Fibroblast of lung (primary cell): ENCODE measurements around the gene CYP4F3. TPM values are rescaled to one million over a fixed set of nuclear protein-coding genes. Genes with fewer than 3 reads are reported as not detected.

Source experiments
- DNase-seq, 2 donors: peaks; one replicate each; pipeline versions ENCODE4 v3.0.0 to v3.0.0-alpha.2; 2010; ENCODE audit warnings: low read depth in 2 of 2
- H2AFZ ChIP-seq: 2 replicates; pipeline ENCODE4 v1.5.1; 2012; ENCODE audit warnings: low read length, control low read depth, inconsistent platforms
- H3K27ac ChIP-seq: 2 replicates; pipeline ENCODE4 v1.5.1; 2011; ENCODE audit warnings: low read length, control low read depth; ENCODE audit not compliant: insufficient read depth
- H3K27me3 ChIP-seq: 2 replicates; pipeline ENCODE4 v1.5.1; 2011; ENCODE audit warnings: mild to moderate bottlenecking, low read length; ENCODE audit not compliant: control insufficient read depth, insufficient read depth
- H3K36me3 ChIP-seq: 2 replicates; pipeline ENCODE4 v1.5.1; 2011; ENCODE audit warnings: low read length; ENCODE audit not compliant: control insufficient read depth, insufficient read depth
- H3K4me1 ChIP-seq: 2 replicates; pipeline ENCODE4 v1.5.1; 2011; ENCODE audit warnings: low read length; ENCODE audit not compliant: control insufficient read depth, insufficient read depth; ENCODE audit errors: extremely low read depth
- H3K4me2 ChIP-seq: 2 replicates; pipeline ENCODE4 v1.5.1; 2011; ENCODE audit warnings: low read length, control low read depth; ENCODE audit not compliant: insufficient read depth; ENCODE audit errors: extremely low read depth
- H3K4me3 ChIP-seq, 4 experiments: fragments of 200-600 bp in 1 of 4; sonication (generic) in 1 of 4; replicated peaks in 1 of 4; 2 replicates each; pipeline ENCODE4 v1.5.1; 2011 to 2016; ENCODE audit warnings: low read length in 4 of 4, low read depth in 3 of 4, mild to moderate bottlenecking in 3 of 4, control low read depth in 2 of 4, inconsistent platforms in 1 of 4, mixed read lengths in 1 of 4; ENCODE audit not compliant: insufficient read depth in 1 of 4; ENCODE audit errors: control extremely low read depth in 1 of 4
- H3K79me2 ChIP-seq: 2 replicates; pipeline ENCODE4 v1.5.1; 2012; ENCODE audit warnings: mild to moderate bottlenecking, low read length, inconsistent platforms; ENCODE audit not compliant: control insufficient read depth, insufficient read depth
- H3K9ac ChIP-seq: 2 replicates; pipeline ENCODE4 v1.5.1; 2011; ENCODE audit warnings: mild to moderate bottlenecking, low read length, control low read depth; ENCODE audit not compliant: insufficient read depth
- H3K9me3 ChIP-seq: 2 replicates; pipeline ENCODE4 v1.5.1; 2012; ENCODE audit warnings: low read depth, low read length; ENCODE audit not compliant: control insufficient read depth, insufficient read depth
- H4K20me1 ChIP-seq: 2 replicates; pipeline ENCODE4 v1.5.1; 2011; ENCODE audit warnings: low read length; ENCODE audit not compliant: control insufficient read depth, insufficient read depth; ENCODE audit errors: extremely low read depth
- EZH2 ChIP-seq: IDR thresholded peaks from 2 replicates; pipeline ENCODE4 v1.5.1; 2012; ENCODE audit warnings: low read length, control low read depth, mild to moderate bottlenecking; ENCODE audit errors: missing control alignments
- polyA plus RNA-seq, 2 donors: library from polyadenylated mRNA; depleted of rRNA in 1 of 2; stranded (reverse) in 1 of 2; unstranded in 1 of 2; fragments of >200 nt; gene quantifications; 2 replicates each; pipeline ENCODE4 v1.2.1, GENCODE V29; 2011 to 2012; ENCODE audit warnings: missing spikeins in 1 of 2
- total RNA-seq: library from RNA; depleted of rRNA; stranded (reverse); fragments of >200 nt; gene quantifications from 2 replicates; pipeline ENCODE4 v1.2.1, GENCODE V29; 2014
- TF ChIP-seq, protein P1 (sequence below), 2 donors: IDR thresholded peaks in 1 of 2; conservative IDR thresholded peaks in 1 of 2; 1 replicate in 1 of 2; 2 replicates in 1 of 2; pipeline ENCODE4 v1.5.1; 2011 to 2012; ENCODE audit warnings: low read length in 2 of 2, control low read depth in 1 of 2, inconsistent platforms in 1 of 2, low read depth in 1 of 2, mild to moderate bottlenecking in 1 of 2

The CYP4F3 gene
- total and polyA plus RNA-seq, 2 donors (not counting 1 experiment from before 2014, with no cell fraction given) = not detected

DNA sequence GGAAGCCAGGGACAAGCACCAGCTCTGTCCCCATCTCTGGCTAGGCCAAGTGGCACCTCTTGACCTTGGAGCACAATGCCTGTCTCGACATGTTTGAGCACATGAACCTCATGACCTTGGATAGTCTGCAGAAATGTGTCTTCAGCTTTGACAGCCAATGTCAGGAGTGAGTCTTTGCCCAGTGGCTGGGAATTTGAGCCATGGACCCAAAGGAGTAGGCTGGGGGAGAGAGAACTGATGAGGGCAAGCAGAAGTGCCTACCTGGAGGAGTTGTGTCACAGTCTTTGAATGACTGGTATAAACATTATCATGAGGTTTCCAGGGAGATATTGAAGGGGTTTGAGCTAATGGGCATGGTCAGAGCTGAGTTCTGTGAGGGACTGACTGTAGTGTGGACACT, 25.5 kb downstream of the CYP4F3 start:
- H3K4me3 ChIP-seq = no peak overlapping the region
- H3K36me3 ChIP-seq = no peaks in the 10 kb centered on the region
- H3K4me1 ChIP-seq = no peaks in the 10 kb centered on the region
- TF ChIP-seq, protein P1, sequence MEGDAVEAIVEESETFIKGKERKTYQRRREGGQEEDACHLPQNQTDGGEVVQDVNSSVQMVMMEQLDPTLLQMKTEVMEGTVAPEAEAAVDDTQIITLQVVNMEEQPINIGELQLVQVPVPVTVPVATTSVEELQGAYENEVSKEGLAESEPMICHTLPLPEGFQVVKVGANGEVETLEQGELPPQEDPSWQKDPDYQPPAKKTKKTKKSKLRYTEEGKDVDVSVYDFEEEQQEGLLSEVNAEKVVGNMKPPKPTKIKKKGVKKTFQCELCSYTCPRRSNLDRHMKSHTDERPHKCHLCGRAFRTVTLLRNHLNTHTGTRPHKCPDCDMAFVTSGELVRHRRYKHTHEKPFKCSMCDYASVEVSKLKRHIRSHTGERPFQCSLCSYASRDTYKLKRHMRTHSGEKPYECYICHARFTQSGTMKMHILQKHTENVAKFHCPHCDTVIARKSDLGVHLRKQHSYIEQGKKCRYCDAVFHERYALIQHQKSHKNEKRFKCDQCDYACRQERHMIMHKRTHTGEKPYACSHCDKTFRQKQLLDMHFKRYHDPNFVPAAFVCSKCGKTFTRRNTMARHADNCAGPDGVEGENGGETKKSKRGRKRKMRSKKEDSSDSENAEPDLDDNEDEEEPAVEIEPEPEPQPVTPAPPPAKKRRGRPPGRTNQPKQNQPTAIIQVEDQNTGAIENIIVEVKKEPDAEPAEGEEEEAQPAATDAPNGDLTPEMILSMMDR (conservative IDR thresholded peaks at IDR 0.05 in 1 of 2, IDR thresholded peaks at IDR 0.05 in 1 of 2; ENCODE audit: low read depth in 1 of 2, low read length in 2 of 2) = no peak
- no peak for TF ChIP-seq EZH2
- no peak overlapping the region for H3K9ac ChIP-seq
- H3K79me2 ChIP-seq = no peaks in the 10 kb centered on the region
- DNase-seq = no peak
- H2AFZ ChIP-seq = no peak overlapping the region
- H3K4me2 ChIP-seq = no peak overlapping the region
- no peak overlapping the region for H3K27ac ChIP-seq
- no peaks in the 10 kb centered on the region for H3K9me3 ChIP-seq
- no peaks in the 10 kb centered on the region for H4K20me1 ChIP-seq
- H3K27me3 ChIP-seq = no peaks in the 10 kb centered on the region

DNA sequence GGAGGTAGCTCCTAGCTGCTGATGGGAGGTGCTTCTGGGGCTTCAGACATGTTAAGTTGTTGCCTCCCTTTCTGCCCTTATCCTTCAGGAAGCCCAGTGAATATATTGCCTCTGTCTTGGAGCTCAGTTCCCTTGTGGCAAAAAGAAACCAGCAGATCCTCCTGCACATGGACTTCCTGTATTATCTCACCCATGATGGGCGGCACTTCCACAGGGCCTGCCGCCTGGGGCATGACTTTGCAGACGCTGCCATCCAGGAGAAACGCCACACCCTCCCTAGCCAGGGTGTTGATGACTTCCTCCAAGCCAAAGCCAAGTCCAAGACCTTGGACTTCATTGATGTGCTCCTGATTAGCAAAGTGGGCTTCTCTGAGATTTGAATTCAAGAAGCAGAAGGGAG, 26.2 kb downstream of the CYP4F3 start:
- Histone ChIP-seq H3K9ac (no peak overlapping the region), H3K27me3 (no peaks in the 10 kb centered on the region), H3K27ac (no peak overlapping the region), H3K79me2 (no peaks in the 10 kb centered on the region), H3K4me3 (no peak overlapping the region), H3K9me3 (no peaks in the 10 kb centered on the region), H3K4me1 (no peaks in the 10 kb centered on the region), H2AFZ (no peak overlapping the region), H4K20me1 (no peaks in the 10 kb centered on the region), H3K4me2 (no peak overlapping the region), H3K36me3 (no peaks in the 10 kb centered on the region)
- DNase-seq = no peak
- TF ChIP-seq EZH2 = no peak

DNA sequence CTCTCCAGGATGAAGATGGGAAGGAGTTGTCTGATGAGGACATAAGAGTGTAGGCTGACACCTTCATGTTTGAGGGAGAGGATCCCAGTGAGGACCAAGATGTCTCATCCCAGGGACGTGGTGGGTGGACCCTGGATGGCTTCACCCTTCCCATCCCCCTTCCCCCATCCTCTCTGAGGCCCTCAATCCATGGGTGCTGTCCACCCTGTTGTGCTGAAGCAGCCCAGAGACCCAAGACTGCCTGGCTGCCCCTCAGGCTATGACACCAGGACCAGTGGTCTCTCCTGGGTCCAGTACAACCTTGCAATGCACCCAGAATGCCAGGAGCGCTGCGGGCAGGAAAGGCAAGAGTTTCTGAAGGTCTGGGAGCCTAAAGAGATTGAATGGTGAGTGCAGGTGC, 28.7 kb downstream of the CYP4F3 start:
- no peaks in the 10 kb centered on the region for H3K9me3 ChIP-seq
- H3K4me3 ChIP-seq = no peak overlapping the region
- TF ChIP-seq EZH2 = no peak
- TF ChIP-seq, protein P1 (conservative IDR thresholded peaks at IDR 0.05 in 1 of 2, IDR thresholded peaks at IDR 0.05 in 1 of 2; ENCODE audit: low read depth in 1 of 2, low read length in 2 of 2) = no peak
- H2AFZ ChIP-seq = no peak overlapping the region
- H3K27me3 ChIP-seq = no peaks in the 10 kb centered on the region
- H3K4me1 ChIP-seq = no peaks in the 10 kb centered on the region
- no peak overlapping the region for H3K27ac ChIP-seq
- no peak overlapping the region for H3K9ac ChIP-seq
- no peaks in the 10 kb centered on the region for H4K20me1 ChIP-seq
- no peaks in the 10 kb centered on the region for H3K36me3 ChIP-seq
- no peak for DNase-seq
- no peaks in the 10 kb centered on the region for H3K79me2 ChIP-seq
- no peak overlapping the region for H3K4me2 ChIP-seq
